GM12874 (cell line): ENCODE data around the gene PLEKHH1.

Source experiments
- CTCF ChIP-seq: IDR thresholded peaks from 2 replicates; pipeline ENCODE4 v1.5.1; 2011; ENCODE audit warnings: low read depth, mild to moderate bottlenecking, control low read depth, low read length, moderate library complexity; ENCODE audit not compliant: insufficient read depth

PLEKHH1 gene

DNA sequence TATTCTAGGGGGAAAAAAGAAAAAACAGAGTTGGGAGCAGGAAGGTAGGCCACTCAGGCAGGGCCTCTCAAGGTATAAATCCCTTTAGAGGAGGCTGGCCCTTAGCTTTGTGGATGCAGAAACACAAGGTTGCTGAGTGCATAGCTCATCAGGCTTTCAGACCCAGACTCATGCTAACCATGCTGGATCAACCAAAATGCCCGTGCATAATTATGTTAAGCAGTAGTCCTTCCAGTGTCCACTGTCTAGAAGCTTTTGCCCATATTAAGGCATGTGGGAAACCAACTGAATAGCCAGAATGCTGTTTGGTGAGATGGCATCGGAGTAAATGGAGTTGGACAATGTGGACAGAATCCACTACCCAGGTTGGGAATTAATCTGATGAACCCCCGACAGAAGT is 105.6 kb downstream of the PLEKHH1 start:
- no peak for TF ChIP-seq CTCF
